HG03039 (cell line): ENCODE measurements around the gene ABLIM2.

Experiments
- ATAC-seq: cut with Tn5 transposase; IDR thresholded peaks from one replicate; pipeline ENCODE4 v1.9.1; 2021; ENCODE audit warnings: mild to moderate bottlenecking, moderate library complexity; ENCODE audit not compliant: unreplicated experiment

Gene ABLIM2

DNA sequence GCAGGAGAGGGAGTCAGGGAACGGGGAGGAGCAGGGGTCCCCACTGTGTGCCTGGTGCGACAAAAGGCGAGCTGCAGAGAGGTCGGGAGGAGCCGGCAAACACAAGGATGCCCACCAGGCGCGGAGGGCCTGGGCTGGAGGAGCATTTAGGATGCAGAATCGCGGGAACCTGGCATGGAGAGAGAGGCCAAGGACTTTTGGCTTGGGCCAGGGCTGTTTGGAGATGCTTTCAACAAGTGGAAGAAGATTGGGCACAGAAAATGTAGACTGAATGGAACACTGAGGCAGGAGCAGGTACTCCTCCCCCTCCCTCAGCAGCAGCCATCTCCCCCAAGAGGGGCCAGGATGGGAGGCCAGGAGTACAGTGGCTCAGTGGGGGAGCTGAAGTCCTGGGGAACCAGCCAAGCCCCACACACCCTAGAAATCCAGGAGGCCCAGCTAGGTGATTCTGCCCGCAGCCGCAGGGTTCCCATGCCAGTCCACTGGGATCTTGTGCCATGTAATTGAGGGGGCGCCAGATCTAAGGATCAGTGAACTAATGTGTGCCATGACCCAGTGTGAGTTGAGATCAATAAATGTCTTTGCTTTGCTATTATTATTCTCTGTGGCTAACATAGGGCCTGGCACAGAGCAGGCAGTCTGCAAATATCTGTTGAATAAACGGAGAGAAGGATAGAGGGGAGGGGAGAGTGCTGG, 1.1 kb upstream of the ABLIM2 start:
- no peak for ATAC-seq

DNA sequence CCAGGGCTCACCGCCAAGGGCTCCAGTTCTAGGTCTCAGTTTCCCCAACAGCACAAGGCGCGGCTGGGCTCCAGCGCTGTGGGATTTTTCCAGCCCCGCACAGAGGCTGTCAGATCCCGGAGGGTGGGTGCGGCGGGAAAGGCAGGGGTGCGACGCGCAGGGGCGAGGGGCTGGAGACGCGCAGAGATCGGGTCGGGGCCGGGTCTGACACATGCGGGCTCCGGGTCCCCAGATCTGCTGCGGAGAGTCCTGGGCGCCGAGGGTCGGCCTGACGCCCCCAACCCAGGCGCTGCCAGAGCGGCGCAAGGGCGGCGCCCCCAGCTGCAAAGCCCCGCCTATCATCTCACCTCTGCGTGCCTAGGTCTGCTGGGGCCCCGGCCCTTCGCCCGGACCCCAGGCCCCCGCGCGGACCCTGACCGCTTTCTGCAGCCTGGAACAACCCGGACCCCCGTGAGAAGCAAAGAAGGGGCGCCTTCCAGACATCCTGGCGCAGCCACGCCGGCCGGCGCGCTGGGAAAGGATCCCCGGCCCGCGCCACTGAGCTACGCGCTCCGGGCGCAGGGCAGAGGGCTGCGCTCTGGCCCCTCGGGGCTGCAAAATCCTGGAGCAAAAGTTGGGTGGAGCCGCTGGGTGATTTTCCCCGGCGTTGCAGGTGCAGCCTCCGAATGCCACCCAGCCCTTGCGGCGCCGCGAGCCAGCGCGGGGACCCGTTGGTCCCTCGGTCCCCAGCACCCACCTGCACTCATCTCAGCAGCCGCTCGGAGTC, 486 bp downstream of the ABLIM2 start:
- no peak for ATAC-seq

DNA sequence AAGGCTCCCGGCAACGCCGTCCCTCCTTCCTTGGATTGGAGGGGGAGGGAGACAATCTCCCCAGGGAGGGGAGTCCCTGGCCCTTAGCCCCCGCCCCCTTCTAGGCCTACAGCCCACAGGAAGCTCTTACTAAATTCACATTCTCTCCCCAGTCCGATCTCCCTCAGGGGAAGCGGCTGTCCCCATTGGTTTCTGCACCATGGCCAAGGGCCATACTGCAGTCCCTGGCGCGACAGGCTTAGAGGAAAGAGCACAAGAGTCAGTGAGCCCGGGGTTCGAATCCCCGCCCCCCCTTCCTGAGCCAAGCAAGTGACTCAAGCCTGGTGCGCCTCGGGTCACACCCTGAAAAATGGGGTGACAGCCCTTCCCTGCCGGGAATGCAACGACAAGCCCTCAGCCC, 1.1 kb downstream of the ABLIM2 start:
- ATAC-seq = no peak

DNA sequence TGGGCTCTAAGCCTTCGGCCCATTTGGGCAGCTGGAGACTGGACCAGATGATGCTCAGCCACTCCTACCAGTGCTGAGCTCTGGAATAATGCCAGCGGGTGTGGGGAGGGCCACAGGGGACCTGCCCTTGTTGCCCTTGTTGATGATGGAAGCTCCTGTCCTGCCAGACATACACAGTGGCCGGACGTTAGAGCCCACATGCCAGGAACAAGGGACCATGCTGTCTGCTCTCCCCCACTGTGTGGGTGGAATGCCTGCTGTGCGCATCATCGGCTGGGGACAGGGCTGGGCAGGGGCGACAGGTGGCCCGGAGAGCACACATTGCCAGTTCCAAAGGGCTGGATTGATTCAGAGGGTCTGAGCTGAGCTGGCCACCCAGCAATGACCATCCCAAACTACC, 2.0 kb downstream of the ABLIM2 start:
- no peak for ATAC-seq

DNA sequence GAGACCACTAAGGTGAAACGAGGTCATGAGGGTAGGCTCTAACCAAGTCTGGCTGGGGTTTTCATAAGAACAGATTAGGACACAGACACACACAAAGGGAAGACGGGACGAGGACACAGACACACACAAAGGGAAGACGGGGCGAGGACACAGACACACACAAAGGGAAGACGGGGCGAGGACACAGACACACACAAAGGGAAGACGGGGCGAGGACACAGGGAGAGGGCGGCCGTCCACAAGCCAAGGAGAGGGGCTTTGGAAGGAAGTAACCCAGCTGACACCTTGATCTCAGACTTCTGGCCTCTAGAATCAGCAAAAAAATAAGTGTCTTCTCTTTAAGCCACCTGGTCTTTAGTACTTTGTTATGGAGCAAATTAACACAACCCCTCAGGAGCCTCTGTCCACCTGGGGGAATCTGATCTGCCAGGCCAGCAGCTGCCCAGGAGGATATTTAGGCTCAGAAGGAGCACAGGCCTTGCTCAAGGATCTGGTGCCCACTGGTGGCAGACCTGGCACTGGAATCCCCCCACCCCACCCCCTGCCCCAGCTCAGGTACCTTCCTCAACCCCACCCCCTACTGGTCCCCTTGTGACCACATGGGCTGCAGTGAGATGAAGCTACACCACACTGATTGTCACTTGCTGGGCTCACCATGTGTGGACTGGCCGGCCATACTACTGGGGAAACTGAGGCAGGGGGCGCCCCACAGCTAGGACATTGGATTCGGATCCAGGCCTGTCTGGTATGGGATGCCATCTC, 2.8 kb downstream of the ABLIM2 start:
- no peak for ATAC-seq

DNA sequence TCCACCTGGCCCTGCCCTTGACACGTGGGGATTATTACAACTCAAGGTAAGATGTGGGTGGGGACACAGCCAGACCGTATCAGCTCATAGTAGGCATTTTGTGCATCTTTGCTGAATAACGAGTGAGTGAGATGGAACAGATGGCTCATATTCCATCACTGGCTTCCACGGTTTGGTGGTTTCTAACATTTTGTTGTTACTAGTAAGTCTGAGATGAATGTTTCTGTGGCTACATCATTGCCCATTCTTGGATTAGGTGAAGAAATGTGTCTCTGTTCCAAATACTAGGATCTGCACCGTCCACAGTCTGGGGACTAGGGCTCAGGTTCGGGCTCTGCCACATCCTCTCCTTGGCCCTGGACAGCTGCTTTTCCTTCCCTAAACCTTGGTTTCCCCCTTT, 3.6 kb downstream of the ABLIM2 start:
- no peak for ATAC-seq

DNA sequence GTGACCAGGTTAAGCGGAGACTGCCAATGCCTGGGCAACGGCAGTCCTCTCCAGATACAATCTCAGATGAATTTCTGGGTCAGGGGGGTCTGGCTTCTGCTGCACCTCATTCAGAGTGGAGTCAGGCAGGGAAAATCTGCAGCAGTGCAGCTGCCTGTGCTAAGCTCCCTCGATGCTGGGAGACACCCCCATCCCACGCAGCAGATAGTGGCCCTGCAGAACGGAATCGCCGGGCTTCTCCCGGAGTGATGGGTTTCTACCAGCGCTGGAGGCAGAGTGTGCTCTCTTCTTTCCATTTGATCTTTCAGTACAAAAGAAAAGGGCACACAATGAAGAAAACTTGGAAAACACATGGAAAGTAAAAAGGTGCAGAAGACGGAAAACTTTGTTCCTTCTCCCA, 5.2 kb downstream of the ABLIM2 start:
- ATAC-seq = no peak

DNA sequence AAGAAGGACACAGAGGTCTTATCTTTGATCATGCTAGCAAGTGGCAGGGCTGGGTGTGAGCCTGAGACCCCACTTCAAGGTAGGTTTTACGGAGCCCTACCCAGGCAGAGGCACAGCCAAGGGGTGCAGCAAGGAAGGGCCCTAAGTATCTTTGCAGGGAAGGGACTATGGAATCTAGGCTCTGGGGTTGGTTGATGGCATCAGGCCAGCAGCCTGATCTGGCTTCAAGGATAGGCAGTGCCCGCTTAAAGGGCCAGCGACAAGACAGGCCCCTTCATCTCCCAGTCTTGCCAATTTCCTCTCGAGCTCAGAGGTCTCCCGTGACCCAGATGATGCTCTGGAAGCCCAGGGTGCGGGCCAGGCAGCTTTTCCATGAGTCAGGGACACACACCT, 5.8 kb downstream of the ABLIM2 start:
- ATAC-seq = no peak

DNA sequence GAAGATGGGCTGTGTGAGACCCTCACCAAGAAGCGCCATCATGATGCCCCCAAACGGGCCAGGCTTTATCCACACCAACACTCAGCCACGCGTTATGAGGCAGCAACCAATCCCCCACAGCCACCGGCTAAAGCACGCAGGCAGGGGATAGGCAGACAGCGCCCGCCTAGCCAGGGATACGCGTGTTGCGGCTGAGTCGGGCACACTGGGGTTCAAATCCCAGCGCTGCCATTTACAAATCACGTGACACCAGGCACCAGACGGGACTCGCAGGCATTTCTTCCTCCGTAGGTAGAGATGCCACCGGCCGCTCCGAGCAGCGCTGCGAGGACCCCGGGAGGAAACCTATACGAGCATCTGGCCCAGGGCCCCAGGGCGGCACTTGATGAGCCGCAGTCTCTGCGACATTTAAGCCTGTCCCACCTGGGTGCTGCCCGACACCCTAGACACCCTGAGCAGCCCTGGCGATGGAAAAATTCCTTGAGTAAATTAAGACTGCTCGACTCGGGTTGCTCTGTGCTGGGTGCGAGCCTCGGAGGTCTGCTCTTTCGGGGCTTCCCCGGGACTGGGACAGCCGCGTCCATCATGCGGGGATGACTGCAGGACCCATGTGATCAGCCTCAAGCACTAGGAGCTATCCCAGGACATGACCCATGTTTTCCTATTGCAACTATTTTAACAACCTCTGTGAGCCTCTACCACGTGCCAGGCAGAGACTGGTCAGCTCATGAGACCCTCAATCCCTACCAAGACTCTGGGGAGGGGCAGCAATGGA, 6.3 kb downstream of the ABLIM2 start:
- no peak for ATAC-seq

DNA sequence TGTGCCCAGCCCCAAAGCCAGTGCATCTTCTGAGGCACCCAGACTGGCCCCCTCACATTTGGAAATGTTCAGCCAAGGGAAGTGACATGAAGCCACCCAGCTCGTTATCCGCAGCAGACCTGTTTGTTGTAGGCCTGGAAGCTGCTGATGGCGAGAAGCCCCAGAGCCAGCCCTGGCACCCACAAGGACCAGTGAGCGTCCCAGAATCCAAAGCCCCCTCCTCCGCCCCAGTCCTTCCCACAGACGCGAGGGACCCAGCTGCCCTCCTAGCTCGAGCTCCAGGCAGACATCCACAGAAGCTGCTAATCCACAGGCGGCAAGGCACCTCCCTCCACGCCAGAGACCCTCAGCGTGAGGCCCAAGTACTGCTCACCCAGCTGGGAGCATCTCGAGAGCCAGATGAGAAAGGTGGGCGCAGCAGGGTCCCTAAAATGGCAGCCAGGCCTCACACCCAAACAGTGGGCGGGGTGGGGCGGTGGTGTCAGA, 7.4 kb downstream of the ABLIM2 start:
- ATAC-seq = no peak

DNA sequence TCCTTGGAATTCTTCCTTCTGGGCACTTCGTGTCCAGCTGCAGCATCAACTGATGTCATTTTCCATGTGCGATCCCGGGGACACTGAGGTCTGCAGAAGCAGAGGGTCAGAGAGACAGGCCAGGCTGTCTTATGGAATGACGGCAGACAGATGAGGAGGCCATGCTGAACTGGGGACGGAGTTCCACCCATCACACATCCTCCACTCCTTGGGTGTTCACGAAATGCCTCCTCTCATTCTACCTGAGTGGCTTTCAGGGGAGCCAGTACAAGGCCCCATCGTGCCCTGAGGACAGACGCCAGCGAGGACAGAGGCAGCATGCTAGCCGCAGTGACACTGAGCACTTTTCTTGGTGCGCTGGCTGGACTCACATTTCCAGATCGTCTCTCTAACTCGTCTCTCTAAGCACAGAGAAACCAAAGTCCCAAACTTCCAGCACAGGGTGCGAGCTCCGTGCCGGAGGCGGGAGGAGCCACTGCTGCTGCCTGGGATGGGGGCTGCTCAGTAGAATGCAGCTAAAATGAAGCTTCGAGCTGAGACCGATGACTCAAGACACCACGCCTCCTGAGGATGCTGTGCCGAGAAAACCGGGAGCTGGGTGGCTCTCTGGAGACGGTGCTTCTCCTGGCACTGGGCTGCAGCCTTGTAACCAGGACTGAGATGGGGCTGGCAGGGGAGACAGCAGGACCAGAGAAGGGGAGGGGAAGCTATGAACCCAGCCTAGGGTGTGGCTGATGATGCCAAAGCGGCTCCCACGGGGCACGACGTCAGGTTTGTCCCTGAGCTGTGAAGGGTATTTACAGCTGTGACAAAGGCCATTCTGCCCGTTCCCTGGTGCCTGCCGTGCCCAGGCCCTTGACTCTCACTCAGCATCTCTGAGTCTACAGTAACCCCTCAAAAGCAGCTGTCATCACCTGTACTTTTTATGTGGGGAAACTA, 8.2 kb downstream of the ABLIM2 start:
- ATAC-seq = no peak

DNA sequence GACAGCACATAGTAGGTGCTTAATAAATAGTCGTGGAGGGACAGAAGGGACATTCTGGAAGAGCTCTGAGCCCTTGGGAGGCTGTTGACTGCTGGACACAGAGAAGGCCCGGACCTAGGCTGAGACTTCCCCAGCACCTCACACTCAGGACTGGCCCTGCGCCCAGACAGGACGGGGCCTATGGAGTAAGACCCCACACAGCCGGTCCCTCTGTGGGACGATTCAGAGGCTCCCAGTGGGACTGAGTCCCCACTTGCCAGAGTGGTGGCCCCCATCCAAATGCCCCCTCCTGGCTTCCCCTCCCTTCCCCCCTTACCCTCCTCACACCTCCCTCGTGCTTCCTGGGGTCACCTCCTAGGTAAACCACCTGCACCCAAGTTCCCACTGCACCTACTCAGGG, 8.9 kb downstream of the ABLIM2 start:
- ATAC-seq = no peak

DNA sequence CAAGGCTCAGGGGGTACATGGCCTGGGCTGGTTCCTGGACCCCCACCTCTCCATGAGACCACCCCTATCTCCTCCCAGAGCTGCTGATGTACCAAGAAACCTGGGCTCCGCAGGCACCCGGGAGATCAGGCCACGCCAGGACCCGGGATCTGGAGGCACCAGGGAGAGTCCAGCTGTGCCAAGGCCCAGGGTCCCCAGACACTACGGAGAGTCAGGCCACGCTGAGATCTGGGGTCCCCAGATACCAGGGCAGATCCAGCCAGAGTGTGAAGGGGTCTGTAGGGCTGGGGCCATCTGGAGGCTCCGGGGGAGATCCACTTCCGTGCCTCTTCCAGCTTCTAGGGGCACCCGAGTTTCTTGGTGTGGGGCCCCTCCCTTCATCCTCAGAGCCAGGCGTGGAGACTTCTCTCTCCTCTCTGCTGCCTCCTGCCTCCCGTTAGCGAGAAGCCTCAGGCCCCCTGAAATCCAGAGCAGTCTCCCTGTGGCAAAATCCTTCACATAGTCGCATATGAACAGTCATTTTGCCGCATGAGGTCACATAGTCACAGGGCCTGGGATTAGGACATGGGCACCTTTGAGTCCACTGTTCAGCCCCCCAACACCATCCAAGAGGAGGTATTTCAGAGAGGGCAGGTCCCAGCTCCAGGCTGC, 9.7 kb downstream of the ABLIM2 start:
- ATAC-seq = no peak

DNA sequence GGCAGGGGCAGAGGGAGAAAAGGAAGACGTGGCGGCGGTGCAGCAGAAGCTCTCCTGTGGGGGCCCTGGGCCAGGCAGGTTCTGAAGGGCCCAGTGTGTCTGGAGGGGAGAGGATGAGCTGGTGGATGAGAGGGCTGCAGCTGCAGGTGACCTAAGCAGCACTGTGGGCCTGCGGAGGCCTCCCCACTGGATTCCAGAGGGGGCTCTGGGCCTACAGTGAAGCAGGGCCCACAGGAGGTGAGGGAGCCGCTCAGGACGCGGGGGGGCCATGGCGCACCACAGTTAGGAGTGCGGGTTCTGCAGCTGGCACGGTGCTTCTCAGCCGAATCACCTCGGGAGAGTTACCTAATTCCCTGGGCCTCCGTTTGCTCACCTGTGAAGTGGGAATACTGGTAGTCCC, 10.5 kb downstream of the ABLIM2 start:
- no peak for ATAC-seq

DNA sequence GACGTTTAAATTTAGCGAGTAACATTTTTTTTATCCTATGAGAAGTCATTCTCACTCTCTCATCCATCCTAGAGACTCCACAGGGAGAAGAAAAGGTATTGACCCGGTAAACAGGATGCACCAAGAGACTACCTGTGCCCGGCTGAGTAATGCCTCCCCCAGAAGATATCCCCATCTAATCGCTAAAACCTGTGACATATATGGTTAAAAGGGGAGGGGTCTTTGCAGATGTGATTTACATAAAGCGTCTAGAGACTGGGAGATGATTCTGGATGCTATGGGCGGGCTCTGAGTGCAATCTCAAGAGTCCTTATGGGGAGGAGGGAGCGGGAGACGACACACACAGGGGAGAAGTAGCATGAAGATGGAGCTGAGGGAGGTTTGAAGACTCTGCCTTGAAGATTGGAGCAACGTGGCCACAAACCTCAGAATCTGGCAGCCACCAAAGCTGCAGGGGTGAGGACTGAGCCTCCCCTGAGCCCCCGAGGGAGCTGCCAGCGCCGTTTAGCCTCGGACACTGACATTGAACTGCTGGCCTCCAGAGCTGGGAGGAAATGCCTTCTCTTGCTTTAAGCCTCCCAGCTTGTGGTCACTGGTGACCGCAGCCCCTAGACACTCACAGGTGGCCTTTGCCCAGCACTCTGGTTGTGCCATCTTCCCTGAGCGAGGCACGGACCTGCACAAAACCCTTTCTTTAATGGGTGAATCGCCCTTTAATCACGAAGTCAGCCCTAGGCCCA, 11.2 kb downstream of the ABLIM2 start:
- no peak for ATAC-seq

DNA sequence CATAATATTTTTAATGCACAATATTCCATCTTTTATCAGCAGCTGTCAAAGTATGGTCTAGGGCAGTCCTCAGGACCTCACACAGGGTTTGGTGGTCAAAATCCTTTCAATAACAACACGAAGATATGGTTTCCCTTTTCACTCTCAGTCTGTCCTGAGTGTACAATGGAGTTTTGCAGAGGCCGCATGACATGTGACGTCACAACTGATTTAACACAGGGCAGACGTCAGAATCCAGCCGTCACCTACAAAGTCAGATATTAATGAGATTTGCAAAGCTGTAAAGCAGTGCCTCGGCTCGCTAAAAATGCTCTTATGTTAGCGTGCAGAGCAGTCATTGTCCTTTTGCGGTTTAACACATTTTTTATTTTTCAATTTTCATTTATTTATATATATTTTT, 12.5 kb downstream of the ABLIM2 start:
- no peak for ATAC-seq

DNA sequence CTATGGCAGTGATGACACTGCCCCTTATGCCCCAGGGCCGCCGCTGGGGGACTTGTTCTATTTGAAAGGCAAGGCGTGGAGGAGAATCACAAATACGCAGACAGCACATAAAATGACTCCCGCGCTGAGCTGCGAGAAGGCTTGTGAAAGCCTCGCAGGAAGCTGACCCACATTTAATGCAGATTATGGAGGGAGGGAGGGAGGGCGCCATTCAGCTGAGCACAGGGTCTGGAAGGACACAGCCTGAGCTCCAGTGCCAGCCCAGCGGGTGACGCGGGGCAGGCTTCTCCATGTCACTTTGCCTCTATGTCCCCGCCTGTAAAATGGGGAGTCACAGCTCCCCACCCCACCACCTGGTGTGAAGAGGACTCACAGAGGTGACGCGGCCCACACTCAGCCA, 14.3 kb downstream of the ABLIM2 start:
- no peak for ATAC-seq

DNA sequence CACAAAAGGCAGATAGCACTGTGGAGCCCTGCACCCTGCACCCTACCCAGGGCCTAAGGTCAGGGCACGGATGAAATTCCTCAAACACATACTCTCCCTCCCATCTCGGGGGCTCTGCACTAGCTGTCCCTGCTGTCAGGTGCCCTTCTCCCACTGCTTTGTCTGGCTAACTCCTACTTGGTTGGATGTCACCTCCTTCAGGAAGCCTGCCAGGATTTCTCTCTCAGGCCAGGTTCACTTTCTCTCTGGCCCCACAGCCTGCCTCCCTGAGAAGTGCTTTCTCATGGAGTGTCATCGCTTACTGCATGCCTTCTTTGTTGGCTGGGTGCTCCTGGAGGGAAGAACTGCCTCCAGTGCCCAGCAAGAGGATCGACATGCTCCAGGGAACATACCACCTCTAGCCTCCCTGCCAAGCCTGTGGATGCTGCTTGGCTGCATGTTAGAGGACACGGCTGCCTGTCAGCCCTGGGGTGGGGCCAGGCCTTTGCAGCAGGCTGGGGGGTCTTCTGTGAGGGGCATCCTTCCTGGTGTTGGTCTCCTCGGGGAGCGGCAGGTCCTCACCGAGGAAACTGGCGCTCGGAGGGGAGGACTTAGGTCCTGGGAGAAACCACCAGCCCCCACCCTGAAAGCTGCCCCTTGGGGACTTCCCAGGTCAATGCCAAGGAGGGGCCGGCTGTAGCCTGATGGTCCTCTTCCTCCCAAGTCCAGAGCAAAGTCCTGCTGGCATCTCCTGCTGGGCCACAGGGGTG, 15.0 kb downstream of the ABLIM2 start:
- no peak for ATAC-seq
